Pancreas (tissue), 10 donors: ENCODE measurements around the gene LONP2. TPM values are rescaled to one million over a fixed set of nuclear protein-coding genes. Genes with fewer than 3 reads are reported as not detected.

ENCODE experiments used
- ATAC-seq, 4 donors: fragments of 200-7000 bp; cut with Tn5 transposase; one replicate each; pipeline versions ENCODE4 v1.8.0 to v1.9.1; 2020; ENCODE audit warnings: mild to moderate bottlenecking in 4 of 4, moderate library complexity in 4 of 4
- DNase-seq, 6 donors: peaks; one replicate each; pipeline ENCODE4 v3.0.0-alpha.2; 2020
- FAIRE-seq: peaks from 2 replicates; lab custom pipeline; 2012; peaks lifted over from hg19 to GRCh38; lab: Jason Lieb, UNC
- H3K27ac ChIP-seq, 4 donors: fragments of 200-600 bp; sonication (generic); 1 replicate in 3 of 4; 2 replicates in 1 of 4; pipeline versions ENCODE4 v1.5.0 to v1.8.0; 2020
- H3K27me3 ChIP-seq, 4 donors: fragments of 200-600 bp; one replicate each; pipeline ENCODE4 v1.8.0; 2021
- H3K36me3 ChIP-seq, 3 donors: fragments of 200-600 bp; sonication (generic) in 1 of 3; one replicate each; pipeline versions ENCODE4 v1.5.0 to v1.8.0; 2020 to 2021
- H3K4me1 ChIP-seq, 3 donors: fragments of 200-600 bp; one replicate each; pipeline ENCODE4 v1.8.0; 2021
- H3K4me3 ChIP-seq, 4 donors: fragments of 200-600 bp; sonication (generic) in 2 of 4; one replicate each; pipeline versions ENCODE4 v1.5.0 to v1.8.0; 2020 to 2021
- H3K9me3 ChIP-seq, 4 donors: fragments of 200-600 bp; one replicate each; pipeline ENCODE4 v1.8.0; 2021
- CTCF ChIP-seq, 4 donors: fragments of 200-600 bp; sonication (generic) in 3 of 4; IDR thresholded peaks; one replicate each; pipeline versions ENCODE4 v1.5.0 to v1.8.0; 2021; ENCODE audit warnings: antibody characterized with exemption in 4 of 4
- WGBS, 2 donors: extraction: QIAGEN DNeasy Blood & Tissue Kit; methylation state at CpG; one replicate each; pipeline ENCODE4 v1.1.7; 2013; 5-methylcytosine and 5-hydroxymethylcytosine counted together
- intact Hi-C, 3 donors: fragments of 100-400 bp; cut with DNase I; formaldehyde crosslinking; loops; one replicate each; pipeline versions ENCODE4 v1.11.1 to v1.14.2; 2022
- polyA plus RNA-seq, 2 donors: library from polyadenylated mRNA; stranded (reverse); fragments of 200-250 nt; gene quantifications; one replicate each; pipeline ENCODE4 v1.2.3, GENCODE V29; 2013
- total RNA-seq, 6 donors: library from RNA; stranded (reverse); fragmentation: NEBNext Ultra II Directional in 4 of 6; extraction: Animal tissue kit (Norgen Biotek cat#: 25700) in 4 of 6; gene quantifications; one replicate each; pipeline versions ENCODE4 v1.2.1 to v1.2.4, GENCODE V29; 2021 to 2023
- donor health status: healthy with polysubstance abuse.
- donor health status: DM: no; HTN: no; CAD: no; lungs with moderate emphysema.
- donor health status: DM: no; HTN: no; CAD: no.
- donor health status: control.
- donor health status: control.
- donor health status: Bipolar disorder and iron deficiency.
- donor health status: DM: yes; HTN: yes; CAD: no.
- donor health status: DM: no; HTN: no; CAD: no.
- donor health status: DM: no; HTN: no; CAD: no.
- donor health status: DM: yes; HTN: yes; CAD: no.

The LONP2 gene
- total and polyA plus RNA-seq, 8 donors, result 31.4 to 49.1 (median 41.6) TPM

GRCh38 chr16:48317614-48318315, 73.7 kb downstream of the LONP2 start:
- Histone ChIP-seq H3K27ac (no peak overlapping the region), H3K9me3 (no peaks in the 10 kb centered on the region), H3K27me3 (no peaks in the 10 kb centered on the region), H3K4me3 (no peak overlapping the region), H3K36me3 (peaks cover 0 to 11% (median 0%) of the 10 kb centered on the region in 3 donors), H3K4me1 (no peaks in the 10 kb centered on the region)
- FAIRE-seq (no peak), ATAC-seq (peak in 2 of 4 donors; percentile 47 to 48), DNase-seq (no peak)
- intact Hi-C loops, result no loop called here
- TF ChIP-seq CTCF (IDR thresholded peaks at IDR 0.05), result no peak
- WGBS, 2 donors, result 91 to 92% methylated on average over 2 of the region's 2 CpGs

- Histone ChIP-seq H3K9me3 (no peaks in the 10 kb centered on the region), H3K27ac (peak overlapping the region in 1 of 4 donors; percentile 15), H3K36me3 (peaks cover 0 to 7% (median 0%) of the 10 kb centered on the region in 3 donors), H3K27me3 (no peaks in the 10 kb centered on the region), H3K4me1 (no peaks in the 10 kb centered on the region), H3K4me3 (no peak overlapping the region)
- intact Hi-C loops, result no loop called here
- DNase-seq (peak in 1 of 6 donors; percentile 29), ATAC-seq (peak in 2 of 4 donors; percentile 67 to 75), FAIRE-seq (no peak)
- 84 to 90% methylated on average over 4 of the region's 4 CpGs for WGBS, 2 donors
- no peak for TF ChIP-seq CTCF (IDR thresholded peaks at IDR 0.05)
These were observed 74.5 kb downstream of the LONP2 start for GRCh38 chr16:48318630-48319029.

GRCh38 chr16:48321317-48322036, 77.4 kb downstream of the LONP2 start:
- Histone ChIP-seq H3K4me1 (no peaks in the 10 kb centered on the region), H3K36me3 (peaks cover 0 to 5% (median 0%) of the 10 kb centered on the region in 3 donors), H3K4me3 (no peak overlapping the region), H3K9me3 (no peaks in the 10 kb centered on the region), H3K27ac (no peak overlapping the region), H3K27me3 (no peaks in the 10 kb centered on the region)
- no peak for DNase-seq
- TF ChIP-seq CTCF (IDR thresholded peaks at IDR 0.05), result no peak
- no peak for FAIRE-seq
- intact Hi-C loops, result no loop called here
- peak in 1 of 4 donors; percentile 37 for ATAC-seq
- WGBS, 2 donors, result 94 to 98% methylated on average over 2 of the region's 2 CpGs

GRCh38 chr16:48323783-48324775, 80.0 kb downstream of the LONP2 start:
- no peaks in the 10 kb centered on the region for H3K27me3 ChIP-seq
- no peak for ATAC-seq
- intact Hi-C loops, result no loop called here
- DNase-seq, result no peak
- H3K36me3 ChIP-seq, result peaks cover 0 to 5% (median 0%) of the 10 kb centered on the region in 3 donors
- H3K27ac ChIP-seq, result no peak overlapping the region
- H3K4me1 ChIP-seq, result no peaks in the 10 kb centered on the region
- no peak for FAIRE-seq
- TF ChIP-seq CTCF (IDR thresholded peaks at IDR 0.05), result no peak
- H3K9me3 ChIP-seq, result no peaks in the 10 kb centered on the region
- WGBS, 2 donors, result 80 to 82% methylated on average over 7 of the region's 7 CpGs
- no peak overlapping the region for H3K4me3 ChIP-seq
